Fibroblast of mammary gland (primary cell): ENCODE data around the gene ZNF544.

Experiments used
- DNase-seq: peaks from one replicate; pipeline ENCODE4 v3.0.0-alpha.2; 2010; ENCODE audit warnings: low read depth
- H3K4me3 ChIP-seq: 2 replicates; pipeline ENCODE4 v1.5.1; 2011; ENCODE audit warnings: low read depth, mild to moderate bottlenecking, low read length, moderate library complexity; ENCODE audit not compliant: control insufficient read depth
- TF ChIP-seq, protein P1 (sequence below): conservative IDR thresholded peaks from 2 replicates; pipeline ENCODE4 v1.5.1; 2011; ENCODE audit warnings: low read depth, low read length, inconsistent platforms; ENCODE audit not compliant: control insufficient read depth, insufficient read depth

Gene ZNF544

DNA sequence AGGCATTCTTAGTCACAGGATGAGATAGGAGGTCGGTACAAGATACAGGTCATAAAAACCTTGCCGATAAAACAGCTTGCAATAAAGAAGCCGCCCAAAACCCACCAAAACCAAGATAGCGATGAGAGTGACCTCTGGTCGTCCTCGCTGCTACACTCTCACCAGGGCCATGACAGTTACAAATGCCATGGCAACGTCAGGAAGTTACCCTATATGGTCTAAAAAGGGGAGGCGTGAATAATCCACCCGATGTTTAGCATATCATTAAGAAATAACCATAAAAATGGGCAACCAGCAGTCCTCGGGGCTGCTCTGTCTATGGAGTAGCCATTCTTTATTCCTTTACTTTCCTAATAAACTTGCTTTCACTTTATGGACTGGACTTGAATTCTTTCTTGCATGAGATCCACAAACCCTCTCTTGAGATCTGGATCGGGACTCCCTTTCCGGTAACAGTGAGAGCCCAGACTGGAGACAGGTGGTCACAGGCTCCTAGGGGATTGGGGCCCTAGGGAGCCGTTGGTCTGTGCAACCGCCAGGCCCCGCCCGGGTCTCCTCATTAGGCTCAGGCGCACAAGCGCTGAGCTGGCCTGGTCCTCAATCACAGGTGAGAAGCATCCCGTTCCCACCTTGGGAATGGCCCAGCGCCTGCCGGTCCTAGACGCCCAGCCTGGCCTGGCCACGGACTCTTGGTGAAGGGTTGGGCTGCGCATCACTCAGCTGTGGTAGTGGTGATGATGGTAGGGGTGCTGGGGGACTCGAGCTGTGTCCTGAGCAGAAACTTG is 10.9 kb upstream of the ZNF544 start:
- H3K4me3 ChIP-seq = no peak overlapping the region
- no peak for DNase-seq
- TF ChIP-seq, protein P1, sequence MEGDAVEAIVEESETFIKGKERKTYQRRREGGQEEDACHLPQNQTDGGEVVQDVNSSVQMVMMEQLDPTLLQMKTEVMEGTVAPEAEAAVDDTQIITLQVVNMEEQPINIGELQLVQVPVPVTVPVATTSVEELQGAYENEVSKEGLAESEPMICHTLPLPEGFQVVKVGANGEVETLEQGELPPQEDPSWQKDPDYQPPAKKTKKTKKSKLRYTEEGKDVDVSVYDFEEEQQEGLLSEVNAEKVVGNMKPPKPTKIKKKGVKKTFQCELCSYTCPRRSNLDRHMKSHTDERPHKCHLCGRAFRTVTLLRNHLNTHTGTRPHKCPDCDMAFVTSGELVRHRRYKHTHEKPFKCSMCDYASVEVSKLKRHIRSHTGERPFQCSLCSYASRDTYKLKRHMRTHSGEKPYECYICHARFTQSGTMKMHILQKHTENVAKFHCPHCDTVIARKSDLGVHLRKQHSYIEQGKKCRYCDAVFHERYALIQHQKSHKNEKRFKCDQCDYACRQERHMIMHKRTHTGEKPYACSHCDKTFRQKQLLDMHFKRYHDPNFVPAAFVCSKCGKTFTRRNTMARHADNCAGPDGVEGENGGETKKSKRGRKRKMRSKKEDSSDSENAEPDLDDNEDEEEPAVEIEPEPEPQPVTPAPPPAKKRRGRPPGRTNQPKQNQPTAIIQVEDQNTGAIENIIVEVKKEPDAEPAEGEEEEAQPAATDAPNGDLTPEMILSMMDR = no peak

- TF ChIP-seq, protein P1 = peak; percentile 6
- H3K4me3 ChIP-seq = no peak overlapping the region
- DNase-seq = peak; percentile 34
These were observed 9.8 kb upstream of the ZNF544 start for GRCh38 chr19:58218899-58219298.

GRCh38 chr19:58227964-58228584 is 640 bp upstream of the ZNF544 start:
- TF ChIP-seq, protein P1 = no peak
- DNase-seq = peak; percentile 5
- peak overlapping the region; percentile 77 for H3K4me3 ChIP-seq

- TF ChIP-seq, protein P1 = peak; percentile 45
- DNase-seq = peak; percentile 49
- H3K4me3 ChIP-seq = peak overlapping the region; percentile 77
These were observed 533 bp downstream of the ZNF544 start for GRCh38 chr19:58229255-58229639.

- TF ChIP-seq, protein P1 = no peak
- no peak for DNase-seq
- H3K4me3 ChIP-seq = no peak overlapping the region
These were observed 8.6 kb downstream of the ZNF544 start for GRCh38 chr19:58237324-58237723.

- TF ChIP-seq, protein P1 = no peak
- DNase-seq = no peak
- no peak overlapping the region for H3K4me3 ChIP-seq
These were observed 14.6 kb downstream of the ZNF544 start for GRCh38 chr19:58243351-58243750.
